PC-3 (cell line): Measurements from ENCODE around the gene DSCAM. TPM values are rescaled to one million over a fixed set of nuclear protein-coding genes. Genes with fewer than 3 reads are reported as not detected.

Experiments
- ATAC-seq: fragments of 200-7000 bp; cut with Tn5 transposase; 2 replicates; pipeline ENCODE4 v1.9.1; 2020; ENCODE audit warnings: mild to moderate bottlenecking, moderate library complexity
- BruUV-seq: library from RNA; stranded (reverse); fragments of 400-500 nt; replicated peaks from 2 replicates; lab custom pipeline; 2021; lab: Mats Ljungman, UMichigan
- CTCF ChIA-PET: fragments of 300-600 bp; sonication (Branson Sonifier 250); formaldehyde crosslinking; loops from one replicate; lab custom pipeline; 2022; ENCODE audit warnings: antibody characterized with exemption; lab: Charles Lee
- POLR2A ChIA-PET: fragments of 300-600 bp; sonication (Branson Sonifier 250); formaldehyde crosslinking; loops from one replicate; lab custom pipeline; 2022; ENCODE audit warnings: antibody characterized with exemption; ENCODE audit not compliant: unreplicated experiment; lab: Charles Lee
- DNase-seq: peaks from one replicate; pipeline ENCODE4 v3.0.0-alpha.2; 2015
- H2AFZ ChIP-seq: fragments of 300-600 bp; sonication (generic); 2 replicates; pipeline ENCODE4 v1.6.0; 2016; ENCODE audit warnings: antibody characterized with exemption, low read length
- H3F3A ChIP-seq: fragments of 300-600 bp; sonication (generic); one replicate; pipeline ENCODE4 v1.6.0; 2017; ENCODE audit warnings: antibody characterized with exemption, low read length, control low read depth, mild to moderate bottlenecking; ENCODE audit not compliant: unreplicated experiment
- H3K27ac ChIP-seq: fragments of 300-600 bp; sonication (generic); 2 replicates; pipeline ENCODE4 v1.5.1; 2016; ENCODE audit warnings: mild to moderate bottlenecking, low read length
- H3K27me3 ChIP-seq: fragments of 300-600 bp; sonication (generic); 2 replicates; pipeline ENCODE4 v1.6.1; 2016; ENCODE audit warnings: low read length, mixed read lengths
- H3K36me3 ChIP-seq: fragments of 300-600 bp; sonication (generic); 2 replicates; pipeline ENCODE4 v1.6.1; 2016; ENCODE audit warnings: low read depth, mixed run types, low read length, mixed read lengths
- H3K4me1 ChIP-seq: fragments of 300-600 bp; sonication (generic); 2 replicates; pipeline ENCODE4 v1.5.1; 2016; ENCODE audit warnings: low read length; ENCODE audit not compliant: insufficient read depth
- H3K4me2 ChIP-seq: fragments of 300-600 bp; sonication (generic); 2 replicates; pipeline ENCODE4 v1.6.0; 2016; ENCODE audit warnings: low read length
- H3K4me3 ChIP-seq: fragments of 300-600 bp; sonication (generic); 2 replicates; pipeline ENCODE4 v1.5.1; 2016; ENCODE audit warnings: mild to moderate bottlenecking, low read length, mixed read lengths
- H3K79me2 ChIP-seq: fragments of 300-600 bp; sonication (generic); 2 replicates; pipeline ENCODE4 v1.6.1; 2017; ENCODE audit warnings: low read length, mixed read lengths
- H3K9ac ChIP-seq: fragments of 300-600 bp; sonication (generic); 2 replicates; pipeline ENCODE4 v1.6.0; 2016; ENCODE audit warnings: mild to moderate bottlenecking, low read length
- H3K9me2 ChIP-seq: fragments of 300-600 bp; sonication (generic); replicated peaks from 2 replicates; pipeline ENCODE4 v1.6.1; 2016; ENCODE audit warnings: mixed run types, low read length, mixed read lengths
- H3K9me3 ChIP-seq: fragments of 300-600 bp; sonication (generic); 2 replicates; pipeline ENCODE4 v1.6.1; 2016; ENCODE audit warnings: low read length, mixed read lengths
- H4K20me1 ChIP-seq: fragments of 300-600 bp; sonication (generic); 2 replicates; pipeline ENCODE4 v1.6.1; 2016; ENCODE audit warnings: low read length, mixed read lengths
- EZH2 ChIP-seq: fragments of 300-600 bp; sonication (generic); IDR thresholded peaks from one replicate; pipeline ENCODE4 v1.6.1; 2017; ENCODE audit warnings: antibody characterized with exemption, mild to moderate bottlenecking, low read length; ENCODE audit not compliant: unreplicated experiment
- EZH2phosphoT487 ChIP-seq: fragments of 300-600 bp; sonication (generic); IDR thresholded peaks from 2 replicates; pipeline ENCODE4 v1.6.1; 2018; ENCODE audit warnings: mild to moderate bottlenecking, antibody characterized with exemption, low read length, borderline replicate concordance
- intact Hi-C: fragments of 100-400 bp; cut with micrococcal nuclease; formaldehyde crosslinking; loops from 2 replicates; pipeline ENCODE4 v1.9.0; 2023
- total RNA-seq: library from RNA; depleted of rRNA; stranded (reverse); fragments of >200 nt; gene quantifications from 2 replicates; pipeline ENCODE4 v1.2.3, GENCODE V29; 2014
- TF ChIP-seq, protein P1 (sequence below): fragments of 300-600 bp; sonication (generic); conservative IDR thresholded peaks from 2 replicates; pipeline ENCODE4 v1.5.1; 2017; ENCODE audit warnings: antibody characterized with exemption, low read depth, mild to moderate bottlenecking, low read length

DSCAM gene
- total RNA-seq, 1 experiment from 2014 or later = not detected

DNA sequence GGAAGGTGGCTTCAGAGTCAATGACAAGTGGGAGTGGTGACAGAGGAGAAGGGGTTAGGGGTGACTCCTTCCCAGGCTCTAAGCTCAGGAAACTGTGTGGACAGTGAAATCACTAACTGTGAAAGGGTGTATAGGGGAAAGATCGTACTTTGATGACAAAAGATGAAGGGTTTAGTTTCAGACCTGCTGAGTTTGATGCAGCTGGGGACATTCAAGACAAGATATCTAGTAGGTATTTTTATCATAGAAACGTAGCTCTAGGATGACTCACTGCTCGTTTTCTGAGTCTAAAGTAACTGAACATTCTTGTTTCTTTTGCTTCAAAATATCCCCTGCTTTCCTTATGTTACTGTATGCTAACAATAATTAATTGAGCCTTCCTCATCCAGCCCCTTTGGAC is 830.7 kb downstream of the DSCAM start:
- Histone ChIP-seq H3F3A (no peaks in the 10 kb centered on the region), H3K27me3 (no peaks in the 10 kb centered on the region), H3K4me1 (no peaks in the 10 kb centered on the region), H3K4me3 (no peak overlapping the region), H3K36me3 (no peaks in the 10 kb centered on the region), H3K4me2 (no peak overlapping the region), H3K79me2 (no peaks in the 10 kb centered on the region), H4K20me1 (no peaks in the 10 kb centered on the region), H3K9me2 (no peaks in the 10 kb centered on the region), H3K9ac (no peak overlapping the region), H3K27ac (no peak overlapping the region), H3K9me3 (peaks cover 32% of the 10 kb centered on the region), H2AFZ (no peak overlapping the region)
- no TSS peak for BruUV-seq
- TF ChIP-seq EZH2phosphoT487 = no peak
- no peak for TF ChIP-seq EZH2
- TF ChIP-seq, protein P1, sequence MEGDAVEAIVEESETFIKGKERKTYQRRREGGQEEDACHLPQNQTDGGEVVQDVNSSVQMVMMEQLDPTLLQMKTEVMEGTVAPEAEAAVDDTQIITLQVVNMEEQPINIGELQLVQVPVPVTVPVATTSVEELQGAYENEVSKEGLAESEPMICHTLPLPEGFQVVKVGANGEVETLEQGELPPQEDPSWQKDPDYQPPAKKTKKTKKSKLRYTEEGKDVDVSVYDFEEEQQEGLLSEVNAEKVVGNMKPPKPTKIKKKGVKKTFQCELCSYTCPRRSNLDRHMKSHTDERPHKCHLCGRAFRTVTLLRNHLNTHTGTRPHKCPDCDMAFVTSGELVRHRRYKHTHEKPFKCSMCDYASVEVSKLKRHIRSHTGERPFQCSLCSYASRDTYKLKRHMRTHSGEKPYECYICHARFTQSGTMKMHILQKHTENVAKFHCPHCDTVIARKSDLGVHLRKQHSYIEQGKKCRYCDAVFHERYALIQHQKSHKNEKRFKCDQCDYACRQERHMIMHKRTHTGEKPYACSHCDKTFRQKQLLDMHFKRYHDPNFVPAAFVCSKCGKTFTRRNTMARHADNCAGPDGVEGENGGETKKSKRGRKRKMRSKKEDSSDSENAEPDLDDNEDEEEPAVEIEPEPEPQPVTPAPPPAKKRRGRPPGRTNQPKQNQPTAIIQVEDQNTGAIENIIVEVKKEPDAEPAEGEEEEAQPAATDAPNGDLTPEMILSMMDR = no peak
- ATAC-seq (no peak), DNase-seq (no peak)
- intact Hi-C loops = no loop called here
- ChIA-PET CTCF (no interaction called here), POLR2A (no interaction called here)

DNA sequence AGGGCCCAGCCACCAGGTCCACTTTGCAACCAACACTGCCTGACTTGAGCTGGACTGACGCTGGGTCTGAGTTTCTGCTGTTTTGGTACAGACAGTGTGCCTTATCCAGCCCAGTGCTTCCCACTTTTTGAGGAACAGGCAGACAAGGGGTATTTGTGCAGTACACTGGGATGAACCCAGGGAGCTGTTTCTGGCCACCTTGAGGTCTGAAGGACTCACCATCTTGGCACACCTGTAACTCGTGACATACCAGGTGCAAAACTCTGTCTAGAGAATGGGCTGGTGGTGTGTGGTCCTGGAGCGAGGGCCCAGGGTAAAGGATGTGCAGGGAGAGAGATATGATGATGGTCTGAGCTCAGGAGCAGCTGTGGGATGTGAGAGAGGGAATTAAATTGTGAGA is 831.1 kb downstream of the DSCAM start:
- ChIA-PET CTCF (no interaction called here), POLR2A (no interaction called here)
- Histone ChIP-seq H2AFZ (no peak overlapping the region), H3K79me2 (no peaks in the 10 kb centered on the region), H3K4me1 (no peaks in the 10 kb centered on the region), H3K4me2 (no peak overlapping the region), H4K20me1 (no peaks in the 10 kb centered on the region), H3F3A (no peaks in the 10 kb centered on the region), H3K27me3 (no peaks in the 10 kb centered on the region), H3K36me3 (no peaks in the 10 kb centered on the region), H3K27ac (no peak overlapping the region), H3K9me2 (no peaks in the 10 kb centered on the region), H3K9ac (no peak overlapping the region), H3K4me3 (no peak overlapping the region), H3K9me3 (peaks cover 33% of the 10 kb centered on the region)
- ATAC-seq = no peak
- TF ChIP-seq EZH2 (no peak), EZH2phosphoT487 (no peak)
- TF ChIP-seq, protein P1 = no peak
- intact Hi-C loops = no loop called here
- no peak for DNase-seq
- BruUV-seq = no TSS peak

DNA sequence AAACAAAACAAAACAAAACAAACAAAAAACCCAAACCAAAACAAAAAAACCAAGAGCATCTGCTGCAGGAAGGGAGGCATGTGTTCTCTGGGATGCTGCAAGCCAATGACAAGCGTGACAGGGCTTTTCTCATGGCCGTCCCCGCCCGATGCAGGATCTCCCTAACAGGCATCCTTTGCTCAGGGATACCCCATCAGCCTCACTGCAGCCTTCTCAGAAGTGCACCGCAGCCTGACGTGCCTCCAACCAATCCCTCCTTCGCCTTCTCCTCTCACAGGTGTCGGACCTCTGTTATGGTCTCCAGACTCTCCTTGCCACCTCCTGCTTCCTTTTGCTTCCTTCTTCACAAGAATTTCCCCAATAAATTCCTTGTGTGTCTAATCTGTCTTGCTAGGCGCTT is 832.6 kb downstream of the DSCAM start:
- H4K20me1 ChIP-seq = no peaks in the 10 kb centered on the region
- no peaks in the 10 kb centered on the region for H3K9me2 ChIP-seq
- no peak for TF ChIP-seq EZH2phosphoT487
- TF ChIP-seq EZH2 = no peak
- TF ChIP-seq, protein P1 = no peak
- no peaks in the 10 kb centered on the region for H3K4me1 ChIP-seq
- intact Hi-C loops = no loop called here
- H2AFZ ChIP-seq = no peak overlapping the region
- H3F3A ChIP-seq = no peaks in the 10 kb centered on the region
- H3K4me2 ChIP-seq = no peak overlapping the region
- H3K9me3 ChIP-seq = peaks cover 41% of the 10 kb centered on the region
- no peaks in the 10 kb centered on the region for H3K27me3 ChIP-seq
- no peak for DNase-seq
- CTCF ChIA-PET = no interaction called here
- H3K27ac ChIP-seq = no peak overlapping the region
- POLR2A ChIA-PET = no interaction called here
- no peak for ATAC-seq
- no peaks in the 10 kb centered on the region for H3K36me3 ChIP-seq
- H3K9ac ChIP-seq = no peak overlapping the region
- BruUV-seq = no TSS peak
- no peaks in the 10 kb centered on the region for H3K79me2 ChIP-seq
- H3K4me3 ChIP-seq = no peak overlapping the region
